GM12891 (cell line): Measurements from ENCODE around the gene TMEM88.

Source experiments
- DNase-seq: peaks from one replicate; pipeline ENCODE4 v3.0.0; 2011; ENCODE audit warnings: low spot score; ENCODE audit not compliant: insufficient read length
- FAIRE-seq: peaks from 2 replicates; lab custom pipeline; 2011; peaks lifted over from hg19 to GRCh38; lab: Jason Lieb, UNC
- PAX5 ChIP-seq: IDR thresholded peaks from 2 replicates; pipeline ENCODE4 v1.6.1; 2011; ENCODE audit warnings: low read length, moderate library complexity, mild to moderate bottlenecking; ENCODE audit not compliant: insufficient read depth, severe bottlenecking
- POLR2A ChIP-seq: IDR thresholded peaks from 2 replicates; pipeline ENCODE4 v1.6.1; 2011; ENCODE audit warnings: low read depth, low read length, control low read depth
- POLR2AphosphoS5 ChIP-seq: IDR thresholded peaks from 2 replicates; pipeline ENCODE4 v1.6.1; 2011; ENCODE audit warnings: low read depth, low read length, control low read depth
- POU2F2 ChIP-seq: IDR thresholded peaks from 2 replicates; pipeline ENCODE4 v1.6.1; 2011; ENCODE audit warnings: low read depth, mild to moderate bottlenecking, control low read depth, low read length, moderate library complexity
- SPI1 ChIP-seq: IDR thresholded peaks from 2 replicates; pipeline ENCODE4 v1.6.1; 2011; ENCODE audit warnings: low read depth, low read length, control low read depth
- TAF1 ChIP-seq: IDR thresholded peaks from 2 replicates; pipeline ENCODE4 v1.6.1; 2011; ENCODE audit warnings: low read depth, low read length, control low read depth

The TMEM88 gene

GRCh38 chr17:7818746-7819645 lies 35.9 kb upstream of the TMEM88 start:
- TF ChIP-seq POLR2AphosphoS5 (no peak), TAF1 (no peak), PAX5 (no peak), POU2F2 (no peak), POLR2A (no peak), SPI1 (no peak)
- FAIRE-seq = no peak
- no peak for DNase-seq

GRCh38 chr17:7820231-7820630 lies 34.6 kb upstream of the TMEM88 start:
- TF ChIP-seq PAX5 (no peak), TAF1 (no peak), SPI1 (no peak), POU2F2 (no peak), POLR2A (no peak), POLR2AphosphoS5 (no peak)
- FAIRE-seq (no peak), DNase-seq (no peak)

- DNase-seq (no peak), FAIRE-seq (no peak)
- no peak for TF ChIP-seq POLR2AphosphoS5
- no peak for TF ChIP-seq POU2F2
- no peak for TF ChIP-seq PAX5
Observed at GRCh38 chr17:7822126-7822525, 32.7 kb upstream of the TMEM88 start.

GRCh38 chr17:7823581-7824001 lies 31.3 kb upstream of the TMEM88 start:
- DNase-seq (no peak), FAIRE-seq (no peak)
- TF ChIP-seq PAX5 (no peak), POLR2A (no peak), TAF1 (no peak), POU2F2 (no peak), SPI1 (no peak), POLR2AphosphoS5 (no peak)

- DNase-seq (no peak), FAIRE-seq (no peak)
- TF ChIP-seq POLR2A (no peak), POU2F2 (no peak), PAX5 (no peak), POLR2AphosphoS5 (no peak), SPI1 (no peak), TAF1 (no peak)
Observed at GRCh38 chr17:7824021-7824924, 30.6 kb upstream of the TMEM88 start.

GRCh38 chr17:7825206-7825990 lies 29.5 kb upstream of the TMEM88 start:
- FAIRE-seq = peak; percentile 13
- no peak for TF ChIP-seq POLR2AphosphoS5
- no peak for TF ChIP-seq TAF1
- no peak for TF ChIP-seq SPI1
- TF ChIP-seq POLR2A = no peak
- no peak for TF ChIP-seq POU2F2
- no peak for TF ChIP-seq PAX5
- DNase-seq = no peak

- DNase-seq = no peak
Observed at GRCh38 chr17:7830616-7831015, 24.2 kb upstream of the TMEM88 start.

GRCh38 chr17:7831233-7831632 lies 23.6 kb upstream of the TMEM88 start:
- TF ChIP-seq PAX5 = no peak
- FAIRE-seq (no peak), DNase-seq (no peak)

More at GRCh38 chr17:7830616-7831015, 24.2 kb upstream of the TMEM88 start:
- no peak for FAIRE-seq
- no peak for TF ChIP-seq TAF1
- TF ChIP-seq POLR2AphosphoS5 = no peak
- no peak for TF ChIP-seq POLR2A
- no peak for TF ChIP-seq PAX5
- TF ChIP-seq SPI1 = no peak
- TF ChIP-seq POU2F2 = no peak

- TF ChIP-seq POLR2AphosphoS5 (no peak), POU2F2 (no peak), TAF1 (no peak), PAX5 (no peak)
- DNase-seq (no peak), FAIRE-seq (no peak)
Observed at GRCh38 chr17:7832431-7832830, 22.4 kb upstream of the TMEM88 start.
